HG03460 (cell line): ENCODE data around the gene GSTO2.
A peak's percentile ranks its signal among the peaks of the same experiment; 100 is the strongest.

Source experiments
- ATAC-seq: cut with Tn5 transposase; IDR thresholded peaks from one replicate; pipeline ENCODE4 v1.9.1; 2021; ENCODE audit not compliant: unreplicated experiment

GSTO2 gene

DNA sequence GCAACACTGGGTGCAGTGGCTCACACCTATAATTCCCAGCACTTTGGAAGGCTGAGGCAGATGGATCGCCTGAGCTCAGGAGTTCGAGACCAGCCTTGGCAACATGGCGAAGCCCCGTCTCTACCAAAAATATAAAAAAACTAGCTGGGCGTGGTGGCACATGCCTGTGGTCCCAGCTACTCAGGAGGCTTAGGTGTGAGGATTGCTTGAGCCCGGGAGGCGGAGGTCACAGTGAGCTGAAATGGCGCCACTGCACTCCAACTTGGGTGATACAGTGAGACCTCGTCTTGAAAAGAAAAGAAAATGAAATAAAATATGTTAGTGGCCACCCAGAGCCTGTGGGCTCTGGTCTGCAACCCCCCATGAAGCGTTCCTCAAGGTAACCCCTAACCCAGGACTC, 55.9 kb downstream of the GSTO2 start:
- ATAC-seq = no peak

DNA sequence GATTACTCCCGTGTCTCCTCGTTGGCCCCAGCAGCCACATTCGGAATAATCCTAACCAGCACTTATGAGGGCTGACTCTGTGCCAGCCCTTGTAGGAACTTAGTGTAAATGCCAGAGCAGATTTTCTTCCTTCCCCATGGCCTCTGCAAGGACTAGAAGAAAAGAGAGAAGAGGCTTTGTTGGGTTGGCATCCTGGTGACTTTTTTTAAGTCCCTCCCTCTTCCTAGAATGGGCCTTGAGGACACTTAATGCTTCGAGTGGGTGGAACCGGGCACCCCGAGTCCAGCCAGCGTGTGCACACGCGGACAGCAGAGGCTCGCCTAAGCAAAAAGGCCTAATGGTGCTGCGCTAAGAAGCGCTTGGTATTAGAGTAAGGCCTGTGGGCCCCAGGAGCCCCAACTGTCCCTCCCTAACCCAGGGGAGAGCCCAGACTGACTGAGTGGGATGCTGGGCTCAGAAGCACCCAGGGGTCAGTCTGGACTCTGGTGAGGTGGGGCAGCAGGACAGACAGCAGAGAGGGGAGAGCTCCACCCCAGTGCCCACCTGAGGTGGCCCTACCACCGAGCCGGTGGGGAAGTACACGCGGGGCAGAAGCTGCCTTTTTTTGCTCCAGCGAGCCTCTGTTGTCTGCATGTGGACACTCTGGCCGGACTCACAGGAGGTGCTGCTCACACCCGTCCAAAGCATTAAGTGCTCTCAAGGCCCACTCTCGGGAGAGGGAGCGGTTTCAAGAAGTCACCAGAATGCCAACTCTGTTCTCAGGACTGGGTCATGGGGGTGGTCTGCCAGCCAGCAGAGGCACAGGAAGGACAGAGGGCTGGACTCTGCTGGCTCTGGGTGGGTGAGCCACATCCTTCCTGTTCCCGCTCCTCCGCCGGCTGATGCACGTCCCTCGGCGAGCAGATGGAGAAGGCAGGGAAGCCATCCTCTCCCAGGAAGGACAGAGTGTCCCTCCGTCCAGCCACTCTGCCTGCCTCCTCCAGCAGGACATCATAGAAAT, 56.8 kb downstream of the GSTO2 start:
- ATAC-seq = no peak

DNA sequence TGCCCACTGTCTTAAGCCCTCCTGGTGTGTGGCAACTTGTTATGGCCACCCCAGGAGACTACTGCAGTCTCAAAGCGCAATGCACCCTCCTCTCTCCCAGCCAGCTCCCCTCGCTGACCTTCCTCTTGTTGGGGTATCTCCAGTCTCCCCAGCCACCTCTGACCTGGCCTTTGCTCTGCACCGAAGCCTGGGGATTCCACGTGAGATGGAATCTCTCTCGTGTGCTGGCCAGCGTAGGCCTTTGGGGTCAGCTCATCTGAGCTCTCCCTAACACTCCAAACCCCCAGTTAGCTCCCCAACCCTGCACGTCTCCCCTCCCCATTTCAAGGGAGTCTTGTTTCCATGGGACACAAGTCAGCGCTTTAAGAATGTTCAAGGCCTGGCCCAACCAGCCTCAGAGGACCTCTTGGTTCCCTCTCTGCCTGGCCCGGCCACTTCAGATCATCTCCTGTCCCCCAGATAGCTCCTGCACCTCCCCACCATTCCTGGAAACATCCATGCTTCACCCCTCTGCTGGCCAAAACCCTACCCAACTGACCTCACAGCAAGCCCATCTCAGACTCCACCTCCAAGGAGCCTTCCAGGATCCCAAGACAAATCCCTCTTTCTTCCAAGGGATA, 58.1 kb downstream of the GSTO2 start:
- ATAC-seq = no peak

DNA sequence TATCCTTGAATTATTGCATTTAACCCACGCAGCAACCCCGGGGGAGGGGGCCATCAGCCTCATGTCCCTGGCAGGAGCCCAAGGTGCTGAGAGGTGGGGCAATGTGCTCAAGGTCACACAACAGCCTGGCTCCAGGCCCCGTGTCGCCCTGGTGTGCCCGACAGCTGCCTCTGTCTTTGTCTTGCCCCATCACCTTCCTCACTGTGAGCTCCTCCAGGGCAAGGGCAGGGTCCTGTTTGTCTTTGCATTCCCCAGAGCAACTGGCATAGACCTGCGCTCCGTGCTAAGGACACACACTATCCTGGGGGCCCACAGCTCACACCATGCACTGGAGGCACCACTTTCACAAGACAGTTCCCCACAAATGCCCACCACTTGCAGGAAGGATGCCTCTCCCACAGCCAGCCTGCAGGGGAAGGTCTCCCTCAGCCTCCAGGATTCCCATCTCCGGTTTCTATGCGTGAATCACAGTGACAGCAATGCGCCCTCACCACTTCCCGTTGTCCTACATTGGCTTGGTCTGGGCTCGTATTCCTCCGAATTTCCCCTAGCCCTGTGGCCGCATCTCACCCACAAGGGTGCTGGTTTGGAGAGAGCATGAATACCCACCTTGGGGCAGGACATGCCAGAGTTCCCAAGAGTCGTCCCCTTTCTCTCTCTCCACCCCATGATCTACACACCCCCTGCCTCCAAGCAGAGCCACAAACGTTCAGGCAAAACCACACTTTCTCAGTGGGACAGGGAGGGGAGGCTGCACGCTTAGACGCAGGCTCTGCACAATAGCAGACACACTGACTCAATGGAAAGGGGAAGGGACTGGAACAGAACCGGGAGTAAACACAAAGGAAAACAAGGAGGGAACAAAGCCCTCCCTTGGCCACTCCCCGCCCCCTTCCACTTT, 59.0 kb downstream of the GSTO2 start:
- ATAC-seq = no peak

DNA sequence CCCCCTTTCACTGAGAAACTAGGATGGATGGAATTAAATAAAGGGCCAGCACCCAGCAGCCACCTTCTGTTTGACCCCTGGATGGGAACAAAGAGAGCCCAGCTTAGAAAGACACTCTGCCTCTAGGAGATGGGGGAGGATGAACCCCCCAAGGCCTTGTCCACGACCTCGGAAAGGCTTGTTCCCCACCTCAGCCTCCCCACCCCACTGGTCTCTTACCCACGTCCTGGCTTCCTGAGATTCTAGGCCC, 59.6 kb downstream of the GSTO2 start:
- peak; percentile 10 for ATAC-seq

DNA sequence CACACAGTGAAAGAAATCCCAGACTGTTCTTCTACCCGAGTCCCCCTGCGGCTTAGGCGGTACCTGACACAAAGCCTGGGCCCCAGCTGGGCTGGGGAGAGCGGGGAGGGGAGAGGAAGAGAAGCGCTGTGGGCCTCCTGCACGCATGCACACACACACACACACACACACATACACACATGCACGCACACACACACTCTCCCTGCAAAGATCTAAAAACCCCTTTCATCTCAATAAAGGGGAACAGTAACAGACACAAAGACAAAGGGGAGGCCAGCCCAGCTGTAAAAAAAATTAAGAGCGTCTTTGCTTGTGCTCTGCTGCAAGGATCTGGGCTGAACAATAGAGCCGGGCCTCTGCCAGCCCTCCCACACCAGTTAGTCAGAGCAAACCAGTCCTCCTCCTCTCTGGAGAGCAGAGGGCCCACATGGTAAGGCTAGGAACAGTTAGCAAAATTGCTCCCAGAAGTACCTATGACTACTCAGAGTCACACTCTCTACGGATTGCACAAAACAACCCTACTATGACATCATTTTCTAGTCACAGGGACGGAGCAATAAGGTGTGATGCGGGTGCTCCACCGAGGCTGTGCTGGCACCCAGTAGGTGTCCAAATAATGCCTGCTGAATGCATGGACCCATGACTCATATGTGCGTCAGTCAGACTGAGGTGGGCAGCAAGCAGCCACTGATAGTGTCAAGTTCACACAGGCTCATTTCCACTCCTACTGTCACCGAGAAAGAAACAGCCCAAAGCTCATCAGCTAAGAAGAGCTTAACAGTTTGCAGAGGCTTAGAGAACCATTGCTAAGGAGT, 60.1 kb downstream of the GSTO2 start:
- ATAC-seq = peak; percentile 48

DNA sequence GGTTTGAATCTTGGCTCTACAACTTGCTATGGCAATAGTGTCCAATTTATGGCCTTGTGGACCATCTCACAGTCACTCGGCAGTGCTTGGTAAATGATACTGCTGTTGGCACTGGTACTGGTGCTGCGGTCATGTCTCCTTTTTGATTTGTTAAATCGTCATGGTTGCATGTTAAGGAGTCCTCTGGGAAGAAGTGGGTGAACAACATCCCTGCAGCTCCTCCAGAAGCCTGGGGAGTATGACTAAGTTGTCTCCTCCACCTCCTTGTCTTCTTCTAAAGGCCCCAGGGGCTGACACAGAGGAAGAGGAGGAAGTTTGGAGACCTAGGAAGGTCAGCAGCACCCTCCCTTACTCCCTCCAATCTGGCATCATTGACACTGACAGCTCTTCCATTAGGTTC, 60.8 kb downstream of the GSTO2 start:
- ATAC-seq = no peak

DNA sequence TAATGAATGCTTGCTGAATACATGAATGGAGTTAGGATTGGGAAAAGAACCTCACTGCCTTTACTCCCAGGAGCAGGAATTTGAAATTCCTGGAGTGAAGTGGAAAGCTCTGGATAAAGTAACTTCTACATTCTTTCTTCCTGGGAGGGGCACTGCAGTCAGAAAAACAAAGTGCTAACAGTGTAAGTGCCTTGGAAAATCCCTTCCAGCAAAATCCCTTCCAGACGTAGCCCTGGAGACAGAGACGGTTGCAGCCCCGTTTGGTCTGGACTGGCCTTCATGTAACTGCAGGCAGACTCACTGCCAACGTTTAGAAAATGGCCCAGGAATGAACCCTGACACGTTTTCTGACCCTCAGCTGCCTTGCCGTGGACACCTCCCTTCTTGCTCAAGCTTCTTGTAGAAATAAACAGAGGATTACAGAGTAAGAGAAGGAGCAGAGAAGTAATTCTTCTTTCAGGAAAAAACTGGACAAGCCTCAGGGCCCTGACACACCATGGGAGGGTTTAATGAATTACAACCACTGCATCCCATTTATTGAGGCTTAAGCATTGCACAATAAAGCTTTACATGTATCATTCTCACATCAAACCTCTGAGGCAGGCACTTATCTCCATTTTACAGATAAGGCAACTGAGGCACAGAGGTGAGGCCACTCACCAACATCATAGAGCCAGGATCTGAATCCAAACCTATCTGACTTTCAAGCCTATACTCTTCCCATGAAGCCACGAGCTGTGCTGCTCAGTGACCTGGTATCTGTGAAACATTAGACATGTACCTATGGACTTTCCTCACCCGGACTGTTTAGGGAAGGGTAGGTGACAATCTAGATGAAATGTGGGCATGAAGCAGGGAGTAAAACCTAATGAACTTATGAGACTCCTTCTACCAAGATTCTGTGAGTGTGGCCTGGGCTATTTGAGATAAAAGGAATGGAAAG, 61.5 kb downstream of the GSTO2 start:
- ATAC-seq = no peak

DNA sequence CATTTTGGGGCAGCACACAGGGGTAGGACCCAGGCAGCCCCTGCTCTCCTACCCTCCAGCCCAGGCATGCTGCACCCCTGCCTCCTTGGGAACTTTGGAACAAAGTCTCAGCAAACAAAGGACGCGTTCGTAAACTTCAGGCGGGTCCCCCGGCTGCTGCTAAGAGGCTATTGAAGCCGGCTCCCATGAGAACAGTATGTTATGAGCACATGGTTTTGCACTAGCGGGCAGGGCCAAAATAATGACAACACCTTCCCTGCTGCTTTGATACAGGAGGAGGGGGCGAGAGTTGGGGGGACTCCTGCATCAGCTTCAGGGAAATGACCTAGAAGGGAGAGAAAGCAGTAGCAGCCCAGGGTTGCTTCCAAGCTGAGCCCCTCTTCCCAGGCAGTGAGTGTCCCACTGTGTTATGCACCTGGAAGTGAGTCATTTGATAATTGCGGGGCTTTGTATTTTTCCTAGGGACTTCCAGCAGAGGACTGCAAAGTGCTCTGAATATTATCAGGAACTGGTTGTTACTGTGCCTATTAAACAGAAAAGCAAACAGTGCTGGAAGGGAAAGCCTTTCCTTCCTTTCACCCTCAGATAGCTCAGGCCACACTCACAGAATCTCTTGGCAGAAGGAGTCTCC, 62.3 kb downstream of the GSTO2 start:
- ATAC-seq = no peak

DNA sequence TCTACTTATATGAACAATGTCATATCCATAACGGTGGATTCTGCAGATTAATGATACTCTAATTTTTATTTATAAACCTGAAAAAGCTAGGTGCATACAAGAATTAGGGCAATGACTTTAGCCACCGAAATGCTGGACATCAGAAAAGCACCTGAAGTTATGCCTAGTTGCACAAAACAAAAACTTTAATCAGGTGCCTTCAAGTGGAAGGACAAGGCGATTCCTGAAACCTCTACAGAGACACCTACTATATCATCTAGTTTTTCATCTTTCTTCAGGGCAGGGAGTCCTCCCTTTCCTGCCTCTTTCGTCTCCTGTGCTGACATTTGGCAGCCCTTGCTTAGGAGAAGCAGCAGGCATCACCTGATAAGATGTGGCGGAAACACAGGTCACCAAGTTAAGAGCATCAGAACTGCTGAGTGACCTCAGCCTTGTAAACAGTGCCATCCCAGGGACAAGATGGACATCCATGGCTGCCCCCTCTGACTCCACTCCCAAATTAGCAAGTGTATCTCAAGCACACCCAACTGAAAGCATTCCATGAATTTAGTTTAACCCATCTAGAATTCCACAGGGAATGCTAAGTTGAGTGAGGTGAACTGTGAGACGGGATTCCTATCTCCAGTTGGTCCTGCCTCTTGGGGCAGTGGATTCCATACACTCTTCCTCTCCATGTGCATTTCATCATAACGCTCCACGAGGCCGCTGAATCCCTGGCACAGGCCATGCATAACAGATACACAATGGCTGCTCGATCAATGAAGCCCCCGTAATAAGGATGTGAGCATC, 63.5 kb downstream of the GSTO2 start:
- no peak for ATAC-seq

DNA sequence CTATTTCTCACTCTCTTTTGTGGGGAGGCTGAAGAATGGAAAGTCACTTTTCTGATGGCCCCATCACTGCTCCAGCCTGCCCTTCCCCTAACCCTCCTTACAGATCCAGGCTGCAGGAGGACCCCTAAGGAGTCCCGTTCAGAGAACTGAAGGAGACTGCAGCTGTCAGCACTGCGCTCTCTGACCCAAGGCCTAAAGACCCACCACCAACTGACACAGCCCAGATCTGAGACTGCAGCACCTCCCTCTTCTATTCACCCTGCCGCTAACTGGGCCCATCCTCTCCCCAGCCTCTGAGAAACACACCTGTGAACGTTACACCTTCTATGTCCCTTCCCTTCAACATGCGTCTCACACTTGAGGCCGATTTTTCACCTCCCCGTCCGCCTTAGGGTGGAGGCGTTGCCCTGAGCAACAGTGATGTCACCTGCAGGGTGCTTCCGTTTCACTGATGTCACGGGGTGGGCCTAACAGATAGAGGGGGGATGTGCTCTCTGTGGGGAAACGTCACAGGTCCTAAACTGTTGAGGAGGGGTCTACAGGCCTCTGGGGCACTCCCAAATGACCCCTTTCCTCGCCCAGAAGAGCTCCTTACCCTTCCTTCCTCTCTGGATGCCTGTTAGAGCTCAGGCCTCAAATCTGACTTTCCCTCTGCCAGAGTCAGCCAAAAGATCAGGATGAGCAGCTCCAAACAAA, 64.2 kb downstream of the GSTO2 start:
- ATAC-seq = no peak

DNA sequence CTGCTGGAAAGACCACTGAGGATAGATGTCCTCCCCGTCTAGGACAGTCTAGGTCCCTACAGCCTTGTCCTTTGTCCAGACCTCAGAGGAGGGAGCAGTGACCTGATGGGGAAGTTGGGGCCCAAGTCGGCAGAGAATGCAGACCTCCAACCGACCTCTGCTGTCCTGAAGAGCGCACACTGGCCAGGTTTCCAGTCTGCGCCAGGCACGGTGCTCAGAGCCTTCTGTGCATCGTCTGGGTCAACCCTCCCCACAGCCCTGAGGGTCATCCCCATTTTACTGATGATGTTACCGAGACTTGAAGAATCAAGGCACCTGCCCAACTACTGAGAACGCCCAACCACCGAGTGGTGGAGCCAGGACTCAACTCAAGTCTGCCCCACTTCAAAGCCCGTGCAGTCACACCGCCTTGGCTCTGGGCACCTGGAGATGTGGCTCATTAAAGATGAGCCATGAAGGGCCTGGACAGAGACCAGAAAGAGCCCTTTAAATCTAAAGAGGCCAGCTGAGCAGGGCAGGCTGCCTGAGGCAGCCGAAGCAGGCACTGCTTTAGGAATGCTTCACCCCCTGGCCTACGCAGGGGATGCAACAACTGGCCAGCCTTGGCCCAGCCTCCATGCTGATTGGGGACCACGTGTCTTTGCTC, 64.9 kb downstream of the GSTO2 start:
- no peak for ATAC-seq

DNA sequence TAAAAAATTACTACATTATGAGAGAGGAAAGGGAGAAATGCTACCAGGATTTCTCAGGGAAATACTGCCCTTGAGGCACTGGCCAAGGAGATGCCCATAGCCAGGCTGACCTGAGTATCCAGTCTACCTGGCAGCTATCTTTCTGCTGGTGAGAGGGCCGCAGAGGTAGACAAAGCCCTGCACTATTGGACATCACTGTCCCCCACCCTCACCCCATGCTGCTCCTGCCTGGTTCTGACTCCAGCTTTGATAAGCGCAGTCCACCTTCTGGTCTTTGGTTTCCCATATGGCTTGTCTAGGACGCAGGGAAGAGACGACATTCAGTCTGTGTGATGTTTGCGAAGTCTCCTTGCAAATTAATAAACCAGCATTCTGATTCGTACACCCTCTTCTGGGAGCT, 65.6 kb downstream of the GSTO2 start:
- no peak for ATAC-seq

DNA sequence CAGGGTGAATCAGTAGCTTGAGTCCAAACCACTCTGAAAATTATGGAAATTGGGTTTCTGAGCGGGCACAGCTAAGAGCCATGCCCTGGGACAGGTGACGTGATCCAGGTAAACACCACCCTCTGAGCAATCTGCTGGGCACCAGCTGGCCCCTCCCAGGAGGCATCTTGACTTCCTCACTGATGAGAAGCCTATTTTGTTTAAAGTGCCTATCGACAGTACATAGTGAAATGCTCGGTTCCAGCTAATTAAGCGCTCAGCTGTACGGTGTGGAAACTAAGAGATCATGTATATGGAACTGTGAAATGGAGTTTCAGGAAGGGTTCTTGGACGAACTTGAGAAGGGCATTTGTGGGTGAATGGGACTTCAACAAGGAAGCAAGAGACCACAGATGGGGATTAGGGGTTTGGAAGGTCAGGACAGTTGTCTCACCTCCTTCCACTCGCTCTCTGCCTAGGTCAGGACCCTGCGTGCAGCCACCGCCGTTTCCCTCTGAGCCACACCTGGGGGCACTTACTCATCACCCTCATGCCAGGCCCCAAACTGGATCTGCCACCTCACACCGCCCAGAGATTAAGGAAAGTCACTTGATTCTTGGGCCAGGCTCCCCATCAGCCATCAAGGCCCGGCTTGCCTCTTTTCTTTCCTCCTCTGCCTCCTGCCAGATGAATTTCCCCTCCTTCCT, 66.1 kb downstream of the GSTO2 start:
- ATAC-seq = no peak

DNA sequence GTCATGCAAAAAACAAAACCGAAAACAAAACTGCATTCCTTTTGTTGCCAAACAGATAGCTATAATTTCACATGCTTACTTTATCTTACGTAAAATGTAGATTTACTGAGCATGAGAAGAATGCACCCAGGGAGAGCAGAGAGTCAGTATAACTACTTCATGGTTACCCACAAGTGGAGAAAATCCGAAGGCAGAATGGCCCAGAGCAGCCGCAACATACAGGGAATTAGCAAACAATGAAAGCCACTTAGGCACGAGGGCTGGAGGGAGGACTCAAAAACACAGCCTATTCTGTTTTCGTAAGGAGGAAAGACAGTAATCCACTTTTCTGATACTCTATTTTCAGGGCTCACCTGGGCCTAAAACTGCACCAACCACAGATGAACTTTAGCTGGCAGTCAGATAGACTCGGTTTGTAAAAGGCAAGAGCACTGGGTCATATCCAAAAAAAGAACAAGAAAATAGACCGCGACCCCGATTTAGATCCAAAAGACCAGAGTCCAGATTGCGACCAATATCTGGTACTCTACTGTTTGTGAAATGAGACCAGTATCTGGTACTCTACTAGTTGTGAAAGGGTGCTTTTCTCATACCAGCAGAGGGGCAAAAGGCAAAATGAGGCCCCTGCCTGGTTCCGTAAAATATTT, 68.0 kb downstream of the GSTO2 start:
- peak; percentile 3 for ATAC-seq

DNA sequence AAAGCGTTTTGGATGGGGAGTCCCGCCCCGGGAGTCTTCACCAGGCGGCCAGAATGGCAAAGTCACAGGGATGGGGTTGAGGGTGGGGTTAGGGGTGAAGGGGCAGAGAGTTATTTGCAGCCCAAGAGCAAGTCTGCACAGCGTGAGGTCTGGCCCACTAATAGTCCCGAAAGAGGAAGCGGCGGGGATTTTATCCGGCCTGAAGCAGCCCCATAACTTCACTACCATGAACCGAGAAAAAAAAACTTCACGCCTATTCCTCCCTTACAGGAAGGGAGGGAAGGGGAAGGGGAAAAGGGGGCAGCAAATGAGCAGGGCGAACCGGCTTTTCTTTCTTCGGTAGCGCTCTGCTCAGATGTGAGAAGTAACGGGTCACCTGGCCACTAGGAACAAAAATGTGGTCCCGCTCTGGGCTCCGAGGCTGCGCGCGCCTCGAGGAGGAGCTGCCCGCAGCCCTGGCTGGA, 68.6 kb downstream of the GSTO2 start:
- peak; percentile 52 for ATAC-seq
